OCI-LY3 (cell line): ENCODE results near the gene IRX6.

Source experiments
- EZH2phosphoT487 ChIP-seq: fragments of 200-600 bp; shearing (Covaris generic); IDR thresholded peaks from 2 replicates; pipeline ENCODE4 v1.6.1; 2018; ENCODE audit warnings: antibody characterized with exemption, mixed run types, low read depth
- TF ChIP-seq, protein P1 (sequence below): fragments of 200-600, 300-600 bp; sonication (generic); IDR thresholded peaks from 2 replicates; pipeline ENCODE4 v1.5.1; 2014; ENCODE audit warnings: antibody characterized with exemption, low read length, low read depth

DNA sequence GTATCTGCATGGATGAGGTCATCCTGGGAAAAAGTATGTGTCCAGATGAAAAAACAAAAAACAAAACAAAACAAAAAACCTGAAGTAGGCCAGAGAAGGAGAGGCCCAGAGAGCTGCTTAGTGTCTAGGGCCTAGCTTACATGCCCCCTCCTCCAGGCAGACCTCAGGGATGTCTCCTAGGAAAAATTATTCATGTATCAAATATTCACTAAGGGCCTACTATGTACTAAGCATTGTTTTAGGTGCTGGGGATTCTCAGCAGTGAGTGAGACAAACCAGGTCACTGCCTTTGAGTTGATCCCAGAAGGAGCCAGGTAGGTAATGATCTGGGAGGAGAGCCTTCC is 49.5 kb downstream of the IRX6 start:
- TF ChIP-seq, protein P1, sequence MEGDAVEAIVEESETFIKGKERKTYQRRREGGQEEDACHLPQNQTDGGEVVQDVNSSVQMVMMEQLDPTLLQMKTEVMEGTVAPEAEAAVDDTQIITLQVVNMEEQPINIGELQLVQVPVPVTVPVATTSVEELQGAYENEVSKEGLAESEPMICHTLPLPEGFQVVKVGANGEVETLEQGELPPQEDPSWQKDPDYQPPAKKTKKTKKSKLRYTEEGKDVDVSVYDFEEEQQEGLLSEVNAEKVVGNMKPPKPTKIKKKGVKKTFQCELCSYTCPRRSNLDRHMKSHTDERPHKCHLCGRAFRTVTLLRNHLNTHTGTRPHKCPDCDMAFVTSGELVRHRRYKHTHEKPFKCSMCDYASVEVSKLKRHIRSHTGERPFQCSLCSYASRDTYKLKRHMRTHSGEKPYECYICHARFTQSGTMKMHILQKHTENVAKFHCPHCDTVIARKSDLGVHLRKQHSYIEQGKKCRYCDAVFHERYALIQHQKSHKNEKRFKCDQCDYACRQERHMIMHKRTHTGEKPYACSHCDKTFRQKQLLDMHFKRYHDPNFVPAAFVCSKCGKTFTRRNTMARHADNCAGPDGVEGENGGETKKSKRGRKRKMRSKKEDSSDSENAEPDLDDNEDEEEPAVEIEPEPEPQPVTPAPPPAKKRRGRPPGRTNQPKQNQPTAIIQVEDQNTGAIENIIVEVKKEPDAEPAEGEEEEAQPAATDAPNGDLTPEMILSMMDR: no peak
- no peak for TF ChIP-seq EZH2phosphoT487
